Coronary artery (tissue), 2 donors: Measurements from ENCODE around the gene MEG3.

Experiments
- DNase-seq: peaks from one replicate; pipeline ENCODE4 v3.0.0-alpha.2; 2017; ENCODE audit warnings: low spot score
- H3K27ac ChIP-seq, 2 donors: fragments of 200-600 bp; sonication (generic); one replicate each; pipeline ENCODE4 v1.5.1; 2016 to 2019
- H3K4me3 ChIP-seq: fragments of 200-600 bp; sonication (generic); 2 replicates; pipeline ENCODE4 v1.5.1; 2016; ENCODE audit warnings: mild to moderate bottlenecking, moderate library complexity
- TF ChIP-seq, protein P1 (sequence below): fragments of 200-600 bp; sonication (generic); IDR thresholded peaks from one replicate; pipeline ENCODE4 v1.5.1; 2019; ENCODE audit warnings: antibody characterized with exemption

MEG3 gene

DNA sequence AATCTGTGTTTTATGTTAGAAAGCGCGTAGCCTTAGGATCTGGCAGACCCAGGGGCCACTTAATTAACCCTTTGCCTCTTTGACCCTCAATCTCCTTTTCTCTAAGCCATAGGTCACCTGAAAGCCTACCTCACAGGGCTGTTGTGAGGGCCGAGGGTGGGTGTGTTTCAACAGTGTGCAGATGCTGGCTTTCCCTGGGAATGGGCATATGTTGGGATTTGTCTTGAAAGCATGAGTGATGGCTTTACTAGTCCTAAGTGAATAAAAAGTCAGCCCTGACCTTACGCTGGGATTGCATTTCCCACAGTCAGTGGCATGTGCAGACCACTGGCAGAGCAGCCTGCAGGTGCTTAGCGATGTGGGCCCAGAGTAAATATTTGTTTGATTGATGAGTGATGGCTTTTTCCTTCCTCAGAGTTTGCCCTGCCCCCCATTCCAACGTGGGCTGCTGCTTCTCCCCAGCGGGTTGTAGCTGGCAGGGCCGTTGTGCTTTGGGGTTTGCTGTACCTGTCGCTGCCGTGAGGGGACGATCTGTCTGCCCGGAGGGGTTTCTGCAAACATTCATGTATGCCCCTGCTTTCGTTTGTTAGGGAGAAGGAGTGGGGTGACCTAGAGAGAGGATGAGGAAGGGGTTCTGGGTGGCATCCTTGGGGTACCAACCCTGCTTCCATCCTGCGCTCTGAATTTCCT is 31.5 kb downstream of the MEG3 start:
- Histone ChIP-seq H3K27ac (no peak overlapping the region), H3K4me3 (no peak overlapping the region)
- DNase-seq = no peak
- TF ChIP-seq, protein P1, sequence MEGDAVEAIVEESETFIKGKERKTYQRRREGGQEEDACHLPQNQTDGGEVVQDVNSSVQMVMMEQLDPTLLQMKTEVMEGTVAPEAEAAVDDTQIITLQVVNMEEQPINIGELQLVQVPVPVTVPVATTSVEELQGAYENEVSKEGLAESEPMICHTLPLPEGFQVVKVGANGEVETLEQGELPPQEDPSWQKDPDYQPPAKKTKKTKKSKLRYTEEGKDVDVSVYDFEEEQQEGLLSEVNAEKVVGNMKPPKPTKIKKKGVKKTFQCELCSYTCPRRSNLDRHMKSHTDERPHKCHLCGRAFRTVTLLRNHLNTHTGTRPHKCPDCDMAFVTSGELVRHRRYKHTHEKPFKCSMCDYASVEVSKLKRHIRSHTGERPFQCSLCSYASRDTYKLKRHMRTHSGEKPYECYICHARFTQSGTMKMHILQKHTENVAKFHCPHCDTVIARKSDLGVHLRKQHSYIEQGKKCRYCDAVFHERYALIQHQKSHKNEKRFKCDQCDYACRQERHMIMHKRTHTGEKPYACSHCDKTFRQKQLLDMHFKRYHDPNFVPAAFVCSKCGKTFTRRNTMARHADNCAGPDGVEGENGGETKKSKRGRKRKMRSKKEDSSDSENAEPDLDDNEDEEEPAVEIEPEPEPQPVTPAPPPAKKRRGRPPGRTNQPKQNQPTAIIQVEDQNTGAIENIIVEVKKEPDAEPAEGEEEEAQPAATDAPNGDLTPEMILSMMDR = no peak

DNA sequence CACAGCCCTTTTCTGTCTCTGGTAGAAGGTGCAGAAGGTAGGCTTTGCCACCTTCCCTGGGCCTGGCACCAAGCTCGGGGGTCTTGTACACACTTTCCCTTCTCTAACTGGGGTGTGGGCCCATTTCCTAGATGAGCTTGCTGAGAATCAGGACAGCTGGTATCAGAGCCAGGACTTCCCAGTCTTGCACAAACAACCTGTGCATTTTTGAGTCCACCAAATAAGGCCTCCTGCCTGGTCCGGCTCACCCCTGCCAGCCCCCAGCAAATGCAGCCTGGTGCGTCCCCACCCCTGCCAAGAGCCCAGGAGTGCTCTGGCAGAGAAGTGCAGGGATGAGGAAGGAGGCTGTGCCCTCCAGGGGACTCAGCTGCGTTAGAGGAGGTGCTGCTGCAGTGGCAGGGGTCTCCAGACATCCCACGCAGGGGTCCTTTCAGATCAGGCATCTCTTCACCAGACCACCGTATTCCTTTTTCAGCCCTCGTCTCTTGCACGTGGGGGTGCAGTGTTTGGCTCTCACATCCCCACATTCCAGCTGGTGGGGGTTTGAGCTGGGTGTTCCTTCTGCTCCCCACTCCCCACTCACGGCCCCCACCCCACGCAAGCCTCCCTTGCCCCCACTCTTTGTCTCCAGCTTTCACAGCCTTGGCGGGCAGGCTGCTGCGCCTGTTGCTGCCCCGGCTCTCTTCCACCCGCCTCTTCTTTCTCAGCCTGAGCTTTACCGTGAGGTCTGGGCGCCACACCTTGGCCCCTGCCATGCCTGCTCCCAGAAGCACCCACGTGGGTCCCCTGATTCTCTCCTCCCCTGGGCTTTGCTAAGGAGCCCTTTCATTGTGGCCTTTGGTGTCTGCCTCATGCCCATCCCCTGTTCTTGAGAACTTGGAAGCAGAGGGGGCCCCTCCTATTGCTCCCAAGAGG is 32.3 kb downstream of the MEG3 start:
- no peak overlapping the region for H3K27ac ChIP-seq
- no peak for DNase-seq
- H3K4me3 ChIP-seq = no peak overlapping the region
- TF ChIP-seq, protein P1 = no peak

DNA sequence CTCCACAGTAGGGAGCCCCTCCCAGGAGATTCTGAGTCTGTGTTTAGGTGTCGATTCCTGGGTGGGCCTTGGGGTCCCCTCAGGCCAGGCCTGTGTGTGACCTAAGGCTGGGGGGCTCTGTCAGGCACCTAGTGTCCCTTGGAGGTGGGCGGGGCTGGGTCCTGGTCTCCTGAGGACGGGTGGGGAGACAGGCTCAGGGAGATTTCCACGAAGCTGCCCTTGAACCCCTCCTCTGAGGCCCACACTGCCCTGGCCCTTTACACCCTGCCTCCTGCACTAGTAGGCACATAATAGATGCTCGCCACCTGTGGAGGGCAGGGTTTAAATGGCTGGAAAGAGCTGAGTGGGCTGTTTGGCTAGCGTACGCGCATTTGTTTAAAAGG is 32.9 kb downstream of the MEG3 start:
- no peak for DNase-seq
- no peak overlapping the region for H3K4me3 ChIP-seq
- H3K27ac ChIP-seq = no peak overlapping the region
- TF ChIP-seq, protein P1 = no peak

DNA sequence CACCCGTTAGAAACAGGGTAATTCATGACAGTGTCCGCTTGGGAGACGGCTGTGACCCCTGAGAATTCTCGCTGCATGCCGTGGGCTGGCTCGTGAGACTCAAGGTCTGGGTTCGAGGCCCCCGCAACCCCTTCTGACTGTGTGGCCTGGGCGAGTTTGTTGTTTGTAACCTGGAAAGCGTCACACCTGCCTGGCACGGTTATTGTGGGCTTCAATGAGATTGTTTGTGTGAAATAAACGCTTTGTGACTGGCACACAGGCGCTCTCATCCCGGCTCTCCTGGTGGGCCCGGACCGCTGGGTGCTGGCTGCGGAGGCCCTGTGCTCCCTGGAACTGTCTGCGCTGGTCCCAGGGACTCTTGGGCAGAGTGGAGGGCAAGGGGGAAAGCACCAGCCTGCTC is 33.9 kb downstream of the MEG3 start:
- no peak for DNase-seq
- TF ChIP-seq, protein P1 = no peak
- no peak overlapping the region for H3K4me3 ChIP-seq
- H3K27ac ChIP-seq = no peak overlapping the region

DNA sequence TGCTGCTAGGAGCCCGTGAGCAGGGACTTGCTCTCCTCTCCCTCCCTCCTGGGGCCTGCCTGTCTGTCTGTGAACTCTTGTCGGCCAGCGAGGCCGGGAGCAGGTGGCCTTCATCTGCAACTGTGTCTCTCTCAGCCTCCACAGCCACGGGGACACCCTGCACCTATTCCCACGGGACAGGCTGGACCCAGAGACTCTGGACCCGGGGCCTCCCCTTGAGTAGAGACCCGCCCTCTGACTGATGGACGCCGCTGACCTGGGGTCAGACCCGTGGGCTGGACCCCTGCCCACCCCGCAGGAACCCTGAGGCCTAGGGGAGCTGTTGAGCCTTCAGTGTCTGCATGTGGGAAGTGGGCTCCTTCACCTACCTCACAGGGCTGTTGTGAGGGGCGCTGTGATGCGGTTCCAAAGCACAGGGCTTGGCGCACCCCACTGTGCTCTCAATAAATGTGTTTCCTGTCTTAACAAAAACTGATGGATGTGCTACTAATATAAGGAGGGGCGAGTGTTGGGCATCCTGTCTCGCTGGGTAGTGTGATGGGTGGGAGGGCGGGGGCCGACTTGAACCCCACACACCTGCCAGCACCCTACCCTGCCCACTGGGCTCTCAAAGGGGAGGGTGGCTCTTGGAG is 34.8 kb downstream of the MEG3 start:
- Histone ChIP-seq H3K27ac (no peak overlapping the region), H3K4me3 (no peak overlapping the region)
- DNase-seq = no peak
- TF ChIP-seq, protein P1 = no peak

DNA sequence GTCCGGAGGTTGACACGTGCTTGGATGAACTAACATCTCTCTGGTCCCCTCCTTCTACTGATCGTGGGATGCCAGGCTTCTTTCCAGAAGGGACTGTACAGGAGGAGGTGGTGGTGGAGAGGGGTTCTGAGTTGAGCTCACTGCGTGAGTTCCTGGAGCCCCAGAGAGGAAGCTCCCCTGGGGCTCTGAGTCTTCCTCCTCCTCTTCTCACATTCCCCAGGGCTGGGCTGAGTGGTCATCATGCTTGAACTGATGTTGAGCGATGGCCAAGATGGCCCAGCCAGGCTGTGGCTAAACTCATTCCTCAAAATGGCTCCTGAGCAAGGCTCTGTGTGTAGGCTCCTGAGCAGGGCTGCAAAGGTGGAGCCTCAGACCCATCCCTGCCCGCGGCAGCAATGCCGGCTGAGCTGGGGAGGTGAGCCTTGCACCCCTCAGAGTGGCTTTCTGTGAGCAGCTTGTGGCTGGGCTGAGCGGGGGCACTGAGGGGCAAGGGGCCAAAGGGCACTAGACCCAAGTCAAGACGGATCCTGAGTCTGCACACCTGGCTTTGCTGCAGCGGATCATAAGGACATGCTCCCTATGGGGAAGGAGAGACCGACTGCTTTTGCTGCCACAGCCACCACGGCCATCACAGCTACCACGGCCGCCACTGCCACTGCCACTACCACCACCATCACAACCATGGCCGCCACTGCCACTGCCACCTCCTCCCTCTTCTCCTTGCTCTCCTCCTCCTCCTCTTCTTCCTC is 35.4 kb downstream of the MEG3 start:
- TF ChIP-seq, protein P1 = no peak
- Histone ChIP-seq H3K4me3 (no peak overlapping the region), H3K27ac (no peak overlapping the region)
- no peak for DNase-seq
